ENCODE measurements around the gene C11orf21.

GRCh38 chr11:2309251-2310072 is 7.7 kb upstream of the C11orf21 start:
- TF ChIP-seq CTCF (conservative IDR thresholded peaks at IDR 0.05 in 1 of 2, IDR thresholded peaks at IDR 0.05 in 1 of 2; ENCODE audit: low read depth in 1 of 2, low read length in 2 of 2) (no peak), EZH2 (IDR thresholded peaks at IDR 0.05; ENCODE audit: low read length, missing control alignments) (no peak)
